Activated gamma-delta T cell treated with Interleukin-2 at 50 U/mL for 16 hours (primary cell): ENCODE measurements around the gene ARHGAP22.

Experiments
- DNase-seq: peaks from one replicate; pipeline ENCODE4 v3.0.0-alpha.2; 2020

ARHGAP22 gene

DNA sequence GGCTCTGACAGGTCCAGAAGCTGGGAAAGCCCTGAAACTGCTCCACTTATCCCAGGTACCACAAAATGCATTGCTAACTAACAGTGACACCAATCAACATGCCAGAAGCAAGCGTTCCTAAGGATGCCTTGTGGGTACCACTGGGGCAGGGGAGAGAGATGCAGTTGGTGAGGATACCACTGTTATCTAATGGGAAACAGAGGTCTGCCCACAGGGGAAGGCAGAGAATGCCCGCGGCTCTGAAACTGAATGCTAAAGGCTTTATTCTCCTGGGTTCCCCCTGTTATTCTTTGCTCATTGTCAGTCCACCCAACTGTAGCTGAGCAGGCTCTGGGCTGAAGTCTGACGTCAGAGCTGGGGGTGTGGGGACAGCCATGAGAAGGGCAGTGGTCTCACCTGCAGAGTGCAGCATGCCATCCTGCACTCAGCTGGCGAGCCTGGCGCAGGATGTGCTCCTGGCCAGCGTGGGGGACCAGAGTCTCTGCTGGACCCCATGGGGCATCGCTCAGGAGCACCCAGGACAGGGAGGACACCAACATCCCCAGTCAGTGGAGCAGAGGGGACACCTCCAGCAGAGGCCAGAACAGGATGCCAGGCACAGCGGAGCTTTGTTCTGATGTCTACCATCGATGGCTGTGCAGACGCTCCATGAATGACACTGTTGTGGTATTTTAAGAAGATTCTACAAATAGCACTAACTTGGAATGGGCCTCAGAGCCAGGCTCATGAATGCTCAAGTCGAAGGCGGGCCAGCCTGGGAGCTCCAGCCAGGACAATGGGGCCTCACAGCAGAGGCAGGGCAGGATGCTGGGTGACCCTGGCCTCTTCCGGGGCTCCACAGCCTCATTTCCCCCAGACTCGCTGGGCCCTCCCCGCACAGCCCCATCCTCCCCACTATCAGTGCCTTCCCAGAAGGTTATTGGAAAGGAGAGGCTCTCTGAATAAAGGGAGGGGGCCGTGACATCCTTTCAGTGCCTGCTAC lies 95.8 kb downstream of the ARHGAP22 start:
- no peak for DNase-seq

DNA sequence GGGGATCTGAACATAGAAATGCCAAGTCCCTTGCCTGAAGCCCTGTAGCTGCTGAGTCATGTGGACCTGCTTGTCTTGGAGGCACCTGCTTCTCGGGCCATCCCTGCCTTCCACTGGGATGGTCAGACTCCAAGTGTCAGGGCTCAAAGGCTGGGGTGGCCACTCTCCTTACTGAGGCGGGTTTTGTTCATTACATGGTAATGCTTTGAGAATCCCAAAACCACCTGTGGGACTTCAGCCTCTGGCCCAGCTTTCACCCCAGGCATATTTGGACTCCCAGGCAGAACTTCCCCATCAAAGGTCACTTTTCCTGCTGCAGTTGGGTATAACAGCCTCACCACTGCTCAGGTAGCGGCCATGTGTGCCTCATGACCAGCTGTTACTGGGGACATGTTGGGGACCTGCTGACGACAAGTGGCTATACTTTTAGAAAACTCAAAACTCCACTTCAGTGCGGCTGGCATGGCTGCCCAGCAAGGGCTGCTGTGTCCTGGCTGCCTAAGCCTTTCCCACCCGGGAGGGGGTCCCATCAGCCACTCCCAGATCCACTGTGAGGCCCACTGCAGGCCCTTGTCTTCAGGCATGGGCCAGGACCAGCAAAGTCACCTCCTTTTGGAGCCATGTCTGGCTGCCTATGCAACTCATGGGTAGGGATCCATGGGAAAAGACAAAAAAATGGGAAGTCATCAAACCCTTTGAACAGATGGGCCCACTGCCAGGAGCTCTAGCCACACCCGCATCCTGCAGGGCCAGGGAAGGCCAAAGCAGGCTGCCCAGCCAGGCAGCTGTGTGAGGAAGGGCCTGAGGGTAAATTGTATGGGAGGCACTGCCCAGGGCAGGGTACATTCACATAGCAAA lies 96.7 kb downstream of the ARHGAP22 start:
- no peak for DNase-seq

DNA sequence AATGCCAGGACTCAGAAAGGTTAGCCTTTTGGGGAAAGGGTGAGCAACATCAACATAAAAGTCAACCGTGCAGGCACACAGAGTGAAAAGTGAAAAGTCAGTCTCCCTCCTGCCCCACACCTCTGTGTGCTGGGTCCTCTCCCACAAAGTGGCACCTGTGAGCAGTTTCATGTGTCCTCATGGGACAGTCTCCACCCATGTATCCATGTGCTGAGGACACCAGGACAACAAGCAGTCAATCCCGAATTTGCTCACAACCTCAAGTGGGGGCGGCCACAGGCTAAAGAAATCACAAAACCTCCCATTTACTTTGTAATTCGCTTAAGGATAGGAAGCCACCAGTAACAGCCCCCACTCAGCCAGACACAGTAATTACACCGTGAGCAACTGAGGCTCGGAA lies 97.4 kb downstream of the ARHGAP22 start:
- no peak for DNase-seq

DNA sequence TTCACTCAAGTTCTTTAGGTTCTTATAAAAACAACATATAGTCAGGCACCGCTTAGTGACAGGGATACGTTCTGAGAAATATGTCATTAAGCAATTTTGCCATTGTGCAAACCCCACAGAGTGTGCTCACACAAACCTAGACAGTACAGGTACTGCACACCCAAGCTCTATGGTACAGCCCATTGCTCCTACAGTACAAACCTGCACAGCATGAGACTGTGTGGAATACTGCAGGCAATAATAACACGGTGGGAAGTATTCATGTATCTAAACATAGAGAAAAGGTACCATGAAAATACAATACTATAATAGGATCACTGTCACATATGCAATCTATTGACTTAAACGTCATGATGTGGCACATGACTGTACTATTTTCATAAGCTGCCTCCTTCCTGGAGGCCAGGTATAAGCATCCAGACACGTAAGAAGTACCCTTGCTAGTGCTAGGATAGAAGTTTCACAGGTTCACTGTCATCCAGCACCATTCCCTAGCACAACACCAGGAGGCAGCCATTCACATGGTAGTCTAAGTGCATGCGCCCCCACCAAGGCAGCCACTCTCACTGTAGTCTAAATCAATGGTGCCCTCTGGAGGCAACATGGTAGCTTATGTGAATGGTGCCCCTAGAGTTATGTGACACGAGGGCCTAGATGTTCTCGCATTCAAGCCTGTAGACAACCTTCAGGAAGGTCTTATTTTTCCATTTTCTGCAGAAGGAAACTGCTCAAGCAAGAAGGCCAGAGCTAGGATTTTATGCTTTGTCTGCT lies 98.5 kb downstream of the ARHGAP22 start:
- no peak for DNase-seq

DNA sequence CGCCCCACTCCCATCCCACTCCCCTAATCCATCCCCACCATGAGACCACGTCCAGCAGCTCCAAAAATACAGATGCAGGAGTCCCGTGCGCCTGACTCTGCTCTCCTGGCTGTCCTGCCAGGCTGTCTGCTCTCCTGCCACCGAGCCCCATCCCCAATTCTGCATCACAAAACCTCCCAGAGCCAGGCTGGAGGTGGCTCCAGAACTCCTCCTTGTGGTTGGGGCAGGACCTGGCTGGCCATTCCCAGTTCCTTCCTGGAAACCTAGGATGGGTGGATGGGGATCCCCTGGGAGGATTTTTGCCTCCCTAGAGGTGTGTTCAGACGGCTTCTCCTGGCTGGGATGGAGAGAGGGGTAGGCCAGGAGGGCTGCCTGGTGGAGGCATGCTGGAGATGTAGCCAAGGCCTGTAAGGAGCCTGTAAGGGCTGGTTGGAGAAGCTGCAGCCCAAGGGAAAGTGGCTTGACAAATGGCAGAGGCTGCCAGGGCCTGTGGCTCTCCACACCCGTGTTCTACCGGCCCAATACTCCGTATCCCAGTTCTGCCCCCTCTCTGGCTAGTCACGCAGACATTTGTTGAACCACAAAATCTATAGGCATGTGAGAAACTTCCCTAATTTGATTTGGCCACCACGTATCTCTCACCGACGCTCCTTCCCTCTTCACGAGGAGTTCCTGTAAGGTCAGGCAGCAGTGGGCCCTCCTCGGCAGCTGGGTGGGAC lies 99.3 kb downstream of the ARHGAP22 start:
- DNase-seq = no peak

DNA sequence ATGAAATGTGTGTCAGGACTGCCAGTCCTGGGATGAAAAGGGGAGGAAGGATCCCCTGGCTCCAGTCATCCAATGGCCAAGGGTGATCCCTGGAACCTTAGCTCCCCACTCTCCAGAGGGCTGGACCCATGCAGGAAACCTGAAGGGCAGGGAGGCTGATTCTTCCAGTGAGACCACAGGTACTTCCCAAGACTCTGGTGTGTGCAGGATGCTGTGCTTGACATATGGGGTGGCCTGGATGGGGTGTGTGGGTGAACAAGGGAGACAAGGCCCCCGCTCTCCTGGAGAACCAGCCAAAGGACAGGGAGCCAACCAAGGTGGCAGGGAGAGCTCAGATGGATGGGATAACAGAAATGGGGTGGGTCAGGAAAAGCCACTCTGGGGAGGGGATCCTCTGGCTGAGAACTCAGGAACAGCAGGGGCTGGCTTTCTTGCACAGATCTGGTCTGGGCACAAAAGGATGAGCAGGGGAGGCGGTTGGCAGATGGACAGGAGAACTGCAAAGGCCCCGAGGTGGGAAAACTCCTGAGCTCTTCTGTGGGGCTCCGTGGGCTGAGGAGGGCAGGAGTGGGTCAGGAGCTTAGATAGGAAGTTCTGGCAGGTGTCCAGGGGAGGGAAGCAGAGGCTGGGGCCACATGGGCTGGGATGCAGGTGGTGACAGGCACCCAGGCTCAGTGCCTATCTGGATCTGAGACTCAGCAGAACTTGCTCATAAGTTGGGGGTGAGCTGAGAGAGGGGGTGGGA lies 100.6 kb downstream of the ARHGAP22 start:
- no peak for DNase-seq

DNA sequence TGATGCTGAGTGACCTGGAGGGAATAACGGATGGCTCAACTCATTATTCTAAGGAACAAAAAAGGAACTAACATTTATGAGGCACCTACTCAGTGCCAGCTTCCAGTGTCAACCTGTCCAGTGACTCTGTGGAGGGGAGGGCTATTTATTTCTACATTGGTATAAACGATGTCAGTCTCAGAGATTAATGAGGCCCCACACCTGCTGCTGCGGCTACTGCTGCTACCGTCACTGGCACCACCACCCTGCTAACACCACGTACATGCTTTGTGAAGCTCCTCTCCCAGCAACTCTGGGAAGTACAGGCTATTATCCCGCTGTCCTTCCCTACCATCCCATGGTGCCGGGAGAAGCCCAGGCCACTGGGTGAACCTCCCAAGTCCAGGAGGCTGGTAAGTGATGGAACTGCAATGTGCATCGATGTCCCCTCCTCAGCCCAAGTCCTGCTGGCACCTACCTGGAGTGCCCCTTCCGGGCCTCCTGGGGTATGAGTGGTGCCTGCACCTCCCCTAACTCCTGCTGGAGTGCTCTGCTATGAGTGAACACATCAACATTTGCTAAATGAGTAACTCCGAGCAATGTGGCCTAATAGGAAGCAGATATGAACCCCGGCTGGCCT lies 101.5 kb downstream of the ARHGAP22 start:
- DNase-seq = no peak

DNA sequence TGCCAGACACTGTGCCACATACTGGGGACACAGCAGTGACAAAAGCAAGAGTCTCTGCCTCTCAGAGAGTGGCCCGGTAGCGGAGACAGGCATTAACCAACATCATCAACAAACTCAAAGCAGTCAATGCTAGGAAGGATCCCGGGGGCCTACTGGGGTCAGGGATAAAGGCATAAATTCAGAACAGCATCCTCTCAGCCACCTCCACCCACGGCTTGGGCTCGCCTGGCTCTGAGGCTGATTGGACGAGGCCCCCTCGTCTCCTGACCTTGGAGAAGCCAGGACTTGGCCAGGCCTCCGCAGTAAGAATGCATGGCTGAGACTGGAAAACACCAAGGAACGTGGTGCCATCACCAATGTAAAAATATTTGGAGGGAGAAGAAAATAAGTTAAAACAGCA lies 102.1 kb downstream of the ARHGAP22 start:
- DNase-seq = no peak

DNA sequence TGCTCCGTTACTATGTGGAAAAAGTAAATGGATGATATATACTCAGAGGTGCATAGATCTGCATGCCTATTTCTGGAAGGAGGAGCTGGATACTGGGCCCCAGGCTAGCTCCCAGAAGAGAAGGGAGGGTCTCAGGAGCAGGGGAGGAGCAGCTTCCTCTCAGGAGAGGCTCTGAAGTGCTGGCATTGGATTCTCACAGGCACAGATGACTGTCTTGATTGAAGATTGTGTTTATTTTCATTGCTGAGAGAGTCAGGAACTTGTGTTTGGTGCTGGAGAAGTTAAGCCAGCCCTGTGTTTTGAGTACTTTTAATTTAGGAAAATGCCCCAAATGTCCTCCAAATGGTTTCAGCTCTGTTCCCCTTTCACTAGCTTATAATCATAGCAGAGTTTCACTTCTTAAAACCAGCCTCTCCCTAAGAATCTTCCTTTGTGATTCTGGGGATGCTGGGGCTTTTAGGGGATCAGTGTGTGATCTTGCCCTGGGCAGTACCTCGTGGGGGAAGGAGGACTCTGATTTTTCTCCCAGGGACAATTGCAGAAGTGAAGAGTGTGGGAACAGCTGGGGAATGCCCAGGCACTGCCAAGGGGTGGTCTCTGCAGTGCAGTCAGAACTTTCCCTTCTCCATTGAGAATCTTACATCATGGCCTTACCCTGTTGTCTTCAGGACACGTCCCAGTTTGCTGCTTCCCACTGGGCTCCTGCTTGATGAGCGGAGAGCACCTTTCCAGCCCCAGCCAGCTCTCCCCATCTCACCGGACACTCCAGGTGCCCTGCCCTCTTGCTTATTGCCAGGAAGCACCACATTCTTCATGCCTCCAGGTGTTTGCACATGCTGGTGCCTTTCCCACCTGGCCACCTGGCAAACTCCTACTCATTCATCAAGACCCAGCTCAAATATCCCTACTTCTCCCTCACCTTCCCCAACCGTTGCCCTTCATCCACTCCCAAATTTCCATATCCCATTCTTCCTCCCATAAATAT lies 102.8 kb downstream of the ARHGAP22 start:
- no peak for DNase-seq

DNA sequence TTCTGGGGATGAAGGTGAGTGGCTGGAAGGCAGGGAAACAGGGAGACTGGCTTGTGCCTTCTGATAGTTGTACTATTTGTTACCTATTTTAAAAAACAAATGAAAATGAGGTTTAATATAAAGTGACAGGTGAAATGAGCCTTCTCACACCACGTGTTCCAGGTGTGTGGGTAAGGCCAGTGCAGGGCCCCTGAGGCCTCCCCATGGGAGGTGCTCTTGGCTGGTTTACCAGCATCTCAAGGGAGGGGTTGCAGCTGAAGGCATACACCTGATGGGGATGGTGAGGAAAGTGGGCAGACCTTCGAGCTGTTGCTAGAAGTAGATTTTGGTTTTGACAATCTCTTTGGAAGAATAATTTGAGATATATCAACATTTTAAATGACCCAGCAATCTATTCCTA lies 103.6 kb downstream of the ARHGAP22 start:
- no peak for DNase-seq

DNA sequence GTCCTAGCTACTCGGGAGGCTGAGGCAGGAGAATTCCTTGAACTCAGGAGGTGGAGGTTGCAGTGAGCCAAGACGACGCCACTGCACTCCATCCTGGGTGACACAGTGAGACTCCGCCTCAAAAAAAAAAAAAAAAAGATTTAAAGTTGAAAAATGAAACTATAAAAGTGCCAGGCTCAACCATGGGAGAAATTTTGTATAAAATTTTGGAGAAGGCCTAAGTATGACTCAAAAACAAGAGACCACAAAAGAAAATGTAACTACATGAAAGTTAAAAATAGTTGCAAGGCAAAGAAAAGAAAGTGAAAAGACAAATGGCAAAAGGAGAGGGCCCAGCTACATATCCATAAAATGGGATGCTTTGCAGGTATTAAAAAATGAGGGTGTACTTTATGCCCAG lies 104.1 kb downstream of the ARHGAP22 start:
- no peak for DNase-seq

DNA sequence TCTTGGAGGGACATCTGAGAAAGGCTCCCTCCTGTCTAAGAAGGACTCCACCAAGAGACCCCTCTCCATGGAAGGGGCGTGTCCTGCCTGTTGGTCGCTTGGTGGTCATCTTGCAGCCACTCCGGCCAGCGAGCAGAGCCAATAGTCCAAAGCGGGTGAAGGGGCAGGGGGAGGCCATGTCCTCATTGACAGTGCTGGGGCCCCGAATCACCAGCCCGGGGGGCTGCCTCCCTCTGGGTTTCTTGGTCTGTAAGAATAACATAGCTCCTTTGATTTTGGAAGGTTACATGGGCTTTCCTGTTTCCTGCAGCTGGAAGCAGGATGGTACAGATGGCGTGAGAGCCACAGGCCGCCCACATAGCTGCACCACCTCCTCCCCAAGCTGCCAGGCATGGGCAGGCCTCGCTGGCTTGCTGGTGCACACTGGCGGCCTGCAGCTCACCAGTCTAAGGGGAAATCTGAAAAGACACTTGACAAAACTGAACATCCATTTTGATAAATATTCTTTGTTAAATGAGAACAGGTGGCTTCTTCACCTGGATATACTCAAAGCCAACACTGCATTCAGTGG lies 105.8 kb downstream of the ARHGAP22 start:
- DNase-seq = no peak

DNA sequence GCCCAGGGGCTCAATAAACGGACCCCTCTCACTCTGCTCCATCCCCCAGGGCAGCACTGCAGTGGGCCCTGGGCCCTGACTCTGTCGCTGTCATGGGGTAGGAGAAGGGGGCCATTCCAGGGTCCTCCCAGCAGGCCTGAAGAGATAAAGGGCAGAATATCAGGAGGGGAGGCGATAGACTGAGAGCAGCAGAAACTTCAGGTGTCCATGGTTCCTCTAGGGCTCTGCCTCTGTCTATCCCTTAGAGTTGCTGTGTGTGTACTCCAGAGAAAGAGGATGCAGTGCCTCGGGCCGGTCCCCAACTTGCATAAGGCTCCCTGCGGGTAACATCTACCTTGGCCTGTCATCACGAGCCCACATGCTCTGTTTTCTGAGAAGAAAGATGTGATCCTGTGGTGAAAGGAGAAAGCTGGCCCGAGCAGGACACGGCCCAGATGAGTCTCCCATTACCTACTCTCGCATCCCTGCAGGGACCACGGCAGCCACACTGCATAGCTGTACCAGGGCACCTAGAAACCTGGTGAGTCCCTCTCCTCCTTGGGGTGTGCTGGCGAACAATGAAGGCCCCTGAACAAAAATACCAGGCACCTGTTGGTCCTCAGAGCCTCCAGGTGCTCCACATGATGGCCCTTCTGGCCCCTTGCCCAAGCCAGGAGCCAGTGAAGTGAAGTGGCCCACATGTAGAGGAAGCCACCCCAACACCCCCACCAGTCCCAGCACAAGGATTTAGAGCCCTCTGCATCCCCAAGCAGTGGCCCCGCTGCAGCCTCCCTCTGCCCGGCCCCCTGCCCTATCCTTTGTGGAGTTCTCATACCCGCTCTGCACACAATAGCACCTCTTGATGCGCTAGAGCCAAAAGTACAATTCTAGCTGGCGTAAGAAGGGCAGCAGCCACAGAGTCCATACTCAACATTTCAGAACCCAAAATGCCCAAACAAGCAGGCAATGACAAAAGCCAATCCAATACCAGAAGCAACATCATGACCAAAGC lies 106.8 kb downstream of the ARHGAP22 start:
- no peak for DNase-seq

DNA sequence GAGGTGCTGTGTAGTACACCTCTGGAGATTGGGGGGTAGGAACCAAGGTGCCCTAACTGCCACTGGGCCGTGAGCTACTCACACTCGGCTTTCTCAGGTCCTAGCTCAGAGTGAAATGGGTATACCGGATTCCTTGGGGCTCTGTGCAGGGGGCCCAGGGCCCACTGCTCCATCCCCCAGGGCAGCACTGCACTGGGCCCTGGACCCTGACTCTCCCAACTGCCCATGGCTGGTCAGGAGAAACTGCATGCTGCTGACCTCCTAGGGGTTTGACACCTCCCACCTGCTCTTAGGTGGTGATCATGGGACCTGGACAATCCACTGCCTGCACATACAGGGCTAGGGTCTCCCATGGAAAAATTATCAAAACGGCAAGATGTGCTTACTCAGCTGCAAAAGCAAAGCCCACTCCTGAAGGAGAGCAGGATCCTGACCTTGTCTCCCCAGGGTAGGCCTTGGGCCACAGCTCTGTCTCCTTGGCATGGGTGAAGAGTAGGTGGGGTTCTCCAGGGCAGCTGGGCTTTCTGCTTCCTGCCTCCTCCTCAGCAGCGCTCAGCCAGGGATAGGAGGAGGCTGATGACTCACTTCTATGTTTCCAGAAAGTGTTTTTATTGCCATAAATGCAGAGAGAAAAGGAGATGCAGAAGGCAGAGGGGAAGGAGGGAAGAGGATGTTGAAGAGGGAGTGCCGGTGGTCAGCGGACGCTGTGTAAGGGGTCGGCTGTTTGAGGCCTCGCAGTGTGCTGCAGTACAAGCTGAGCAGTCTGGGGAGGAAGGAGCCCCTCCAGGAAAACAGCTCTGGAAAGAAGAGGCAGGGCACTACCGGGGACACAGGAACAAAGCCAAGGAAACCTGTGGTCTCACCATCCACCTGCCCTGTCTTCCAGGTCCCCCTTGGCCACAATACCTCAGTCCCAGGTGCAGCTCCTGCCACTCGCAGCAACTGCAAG lies 107.8 kb downstream of the ARHGAP22 start:
- DNase-seq = no peak

DNA sequence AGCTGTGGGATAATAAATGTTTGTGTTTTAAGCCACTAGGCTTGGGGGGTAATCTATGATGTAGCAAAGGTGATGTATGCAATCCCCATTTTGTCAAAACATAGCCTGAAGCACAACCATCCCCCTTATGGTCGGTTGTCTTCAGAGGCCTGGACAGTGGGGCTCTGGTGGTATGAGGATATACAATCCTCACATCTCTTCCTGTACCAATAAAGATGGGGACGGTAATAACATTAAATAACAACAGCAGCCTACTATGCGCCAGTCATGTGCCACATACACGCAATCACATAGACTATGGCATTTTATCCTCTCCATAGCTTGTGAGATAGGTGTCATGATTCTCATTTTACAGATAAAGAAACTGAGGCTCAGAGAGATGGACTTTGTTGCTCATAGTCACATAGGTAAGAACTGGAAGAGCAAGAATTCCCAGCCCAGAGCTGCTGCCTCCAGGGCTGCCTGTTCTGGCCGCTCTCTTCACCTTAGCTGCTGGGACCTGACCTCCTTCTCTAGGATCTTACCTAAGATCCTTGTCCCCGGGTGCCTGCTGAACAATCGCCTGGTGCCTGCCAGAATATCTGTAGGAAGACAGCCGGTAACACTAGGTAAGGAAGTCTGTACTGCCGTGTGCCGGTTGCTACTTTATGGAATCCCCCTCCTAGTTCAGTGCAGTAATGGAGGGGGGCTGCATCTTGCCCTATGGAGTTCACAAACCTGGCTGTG lies 108.6 kb downstream of the ARHGAP22 start:
- DNase-seq = no peak
